ENCODE results near the gene CD300LG.
"Not testable (repeated sequence)": the region's sequence is repeated elsewhere in the genome, so short reads cannot be mapped to it uniquely, and the experiment has no call there.

Gene CD300LG

GRCh38 chr17:43879723-43880419 lies 32.9 kb downstream of the CD300LG start:
- no peak for DNase-seq (ENCODE audit: low read depth)

- DNase-seq (ENCODE audit: low read depth) = peak; percentile 9
Observed at GRCh38 chr17:43880420-43880991, 33.5 kb downstream of the CD300LG start.

GRCh38 chr17:43881181-43881580 lies 34.2 kb downstream of the CD300LG start:
- no peak for DNase-seq (ENCODE audit: low read depth)

GRCh38 chr17:43881758-43882505 lies 35.0 kb downstream of the CD300LG start:
- no peak for DNase-seq (ENCODE audit: low read depth)

- DNase-seq (ENCODE audit: low read depth) = no peak
Observed at GRCh38 chr17:43882761-43883415, 35.9 kb downstream of the CD300LG start.

GRCh38 chr17:43888548-43888947 lies 41.6 kb downstream of the CD300LG start:
- no peak for DNase-seq (ENCODE audit: low read depth)

- no peak for DNase-seq (ENCODE audit: low read depth)
Observed at GRCh38 chr17:43890240-43890639, 43.3 kb downstream of the CD300LG start.

GRCh38 chr17:43891851-43892646 lies 45.1 kb downstream of the CD300LG start:
- DNase-seq (ENCODE audit: low read depth) = no peak

GRCh38 chr17:43892647-43892952 lies 45.6 kb downstream of the CD300LG start:
- DNase-seq (ENCODE audit: low read depth) = no peak

GRCh38 chr17:43894494-43894893 lies 47.5 kb downstream of the CD300LG start:
- DNase-seq (ENCODE audit: low read depth) = not testable (repeated sequence)

- DNase-seq (ENCODE audit: low read depth) = no peak
Observed at GRCh38 chr17:43897831-43898230, 50.9 kb downstream of the CD300LG start.

GRCh38 chr17:43898446-43898845 lies 51.5 kb downstream of the CD300LG start:
- no peak for DNase-seq (ENCODE audit: low read depth)

GRCh38 chr17:43900183-43900857 lies 53.3 kb downstream of the CD300LG start:
- DNase-seq (ENCODE audit: low read depth) = peak; percentile 71

GRCh38 chr17:43900858-43901754 lies 54.1 kb downstream of the CD300LG start:
- DNase-seq (ENCODE audit: low read depth) = no peak

- no peak for DNase-seq (ENCODE audit: low read depth)
Observed at GRCh38 chr17:43901861-43902589, 55.0 kb downstream of the CD300LG start.

GRCh38 chr17:43905400-43905984 lies 58.5 kb downstream of the CD300LG start:
- no peak for DNase-seq (ENCODE audit: low read depth)

GRCh38 chr17:43905985-43906852 lies 59.2 kb downstream of the CD300LG start:
- no peak for DNase-seq (ENCODE audit: low read depth)

- no peak for DNase-seq (ENCODE audit: low read depth)
Observed at GRCh38 chr17:43906951-43907424, 60.0 kb downstream of the CD300LG start.

All from stimulated activated CD8-positive, alpha-beta memory T cell treated with anti-CD3 and anti-CD28 coated beads, Interleukin-4, amount 100 ng/mL, for 24 hours (primary cell).